ENCODE data around the gene DPYSL4. TPM values are rescaled to one million over a fixed set of nuclear protein-coding genes. Genes with fewer than 3 reads are reported as not detected.

Gene DPYSL4
- total RNA-seq, 2 donors from 2014 or later, result 0.27 to 0.44 TPM

- Histone ChIP-seq H3K4me1 (no peaks in the 10 kb centered on the region), H3K9me3 (no peaks in the 10 kb centered on the region), H3K36me3 (no peaks in the 10 kb centered on the region), H3K4me3 (no peak overlapping the region), H3K27ac (no peak overlapping the region), H3K27me3 (no peaks in the 10 kb centered on the region), H3K9ac (ENCODE audit: low read depth in 2 of 2, low read length in 2 of 2) (no peak overlapping the region)
- TF ChIP-seq CTCF (IDR thresholded peaks at IDR 0.05), result no peak
- intact Hi-C loops (cut with DNase I), result no loop called here
- no peak for DNase-seq
Observed at GRCh38 chr10:132203256-132204077, 16.7 kb downstream of the DPYSL4 start.

DNA sequence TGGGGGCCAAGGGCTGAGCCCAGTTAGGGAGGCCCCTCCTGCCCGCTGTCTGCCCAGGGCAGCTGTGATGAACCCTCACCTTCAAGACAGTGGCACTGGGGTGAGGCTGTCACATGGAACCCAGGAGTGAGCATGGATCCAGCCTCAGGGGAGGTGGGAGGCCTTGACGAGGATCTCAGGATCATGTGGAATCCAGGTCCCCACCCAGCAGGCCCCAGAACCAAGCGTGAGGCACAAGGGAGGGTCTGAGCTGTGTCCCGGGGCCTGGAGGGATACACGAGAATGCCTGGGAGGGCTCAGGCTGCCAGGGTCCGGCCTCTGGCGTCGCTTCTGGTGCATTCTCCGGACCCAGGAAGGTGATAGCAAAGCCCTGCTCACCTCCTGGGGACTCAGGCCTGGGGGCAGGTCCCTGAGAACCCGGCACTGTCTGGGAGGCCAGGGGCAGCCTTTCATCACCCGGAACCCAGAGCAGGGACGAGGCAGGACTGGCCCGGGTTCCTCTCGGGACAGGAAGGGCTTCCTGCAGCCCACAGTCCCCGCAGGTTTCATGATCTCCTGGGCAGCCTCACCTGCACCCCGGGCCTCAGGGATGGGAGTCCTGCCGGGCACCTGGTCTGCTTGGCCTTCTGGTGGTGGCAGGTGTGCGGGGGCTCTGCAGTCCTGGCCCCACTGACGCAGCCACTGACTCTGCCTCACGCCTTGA is 17.5 kb downstream of the DPYSL4 start:
- no peak for DNase-seq
- no peaks in the 10 kb centered on the region for H3K4me1 ChIP-seq
- intact Hi-C loops (cut with DNase I), result no loop called here
- H3K9ac ChIP-seq (ENCODE audit: low read depth in 2 of 2, low read length in 2 of 2), result no peak overlapping the region
- no peaks in the 10 kb centered on the region for H3K27me3 ChIP-seq
- H3K36me3 ChIP-seq, result no peaks in the 10 kb centered on the region
- H3K4me3 ChIP-seq, result no peak overlapping the region
- no peaks in the 10 kb centered on the region for H3K9me3 ChIP-seq
- no peak for TF ChIP-seq CTCF (IDR thresholded peaks at IDR 0.05)
- H3K27ac ChIP-seq, result no peak overlapping the region

GRCh38 chr10:132204781-132205473 is 18.2 kb downstream of the DPYSL4 start:
- intact Hi-C loops (cut with DNase I), result no loop called here
- DNase-seq, result no peak
- no peaks in the 10 kb centered on the region for H3K9me3 ChIP-seq

DNA sequence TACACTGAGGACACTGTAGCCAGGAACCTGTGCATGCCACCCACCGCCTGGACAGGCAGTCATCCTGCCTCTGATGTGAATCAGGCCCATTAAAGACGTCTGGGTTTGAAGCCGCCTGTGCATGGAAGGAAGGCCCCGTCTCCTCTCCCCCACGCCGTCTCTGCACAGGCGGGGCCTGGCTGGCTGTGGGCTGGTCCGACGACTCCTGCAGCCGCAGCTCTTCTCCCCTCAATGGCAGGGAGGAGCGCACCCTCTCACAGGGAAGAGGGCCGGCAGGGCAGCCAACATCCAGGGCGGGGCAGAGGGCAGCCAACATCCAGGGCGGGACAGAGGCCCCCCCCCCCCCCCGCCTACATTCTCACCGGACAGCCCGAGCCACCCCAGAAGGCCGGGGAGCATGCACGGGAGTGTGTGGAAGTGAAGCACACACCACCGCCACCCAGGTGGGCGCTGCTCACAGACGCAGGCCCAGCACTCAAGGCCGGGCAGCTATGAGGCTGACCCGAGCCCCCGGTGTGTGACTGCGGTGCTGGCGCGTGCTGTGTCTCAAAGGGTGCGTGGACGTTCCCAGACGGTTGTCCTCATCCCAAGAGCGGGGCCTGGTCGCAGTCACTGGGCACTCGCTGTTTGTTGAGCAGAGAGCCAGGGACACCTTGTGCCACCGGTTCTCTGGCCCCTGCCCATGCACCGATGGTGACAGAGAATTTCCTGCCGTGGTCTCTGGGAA is 19.1 kb downstream of the DPYSL4 start:
- intact Hi-C loops (cut with DNase I), result no loop called here
- DNase-seq, result no peak

More at GRCh38 chr10:132204781-132205473, 18.2 kb downstream of the DPYSL4 start:
- H3K27ac ChIP-seq, result no peak overlapping the region
- H3K4me1 ChIP-seq, result no peaks in the 10 kb centered on the region
- H3K27me3 ChIP-seq, result no peaks in the 10 kb centered on the region
- H3K36me3 ChIP-seq, result no peaks in the 10 kb centered on the region
- no peak overlapping the region for H3K4me3 ChIP-seq
- no peak overlapping the region for H3K9ac ChIP-seq (ENCODE audit: low read depth in 2 of 2, low read length in 2 of 2)
- no peak for TF ChIP-seq CTCF (IDR thresholded peaks at IDR 0.05)

More for the DNA sequence above, 19.1 kb downstream of the DPYSL4 start:
- Histone ChIP-seq H3K4me1 (no peaks in the 10 kb centered on the region), H3K36me3 (no peaks in the 10 kb centered on the region), H3K27me3 (no peaks in the 10 kb centered on the region), H3K9me3 (no peaks in the 10 kb centered on the region), H3K9ac (ENCODE audit: low read depth in 2 of 2, low read length in 2 of 2) (no peak overlapping the region), H3K4me3 (no peak overlapping the region), H3K27ac (no peak overlapping the region)
- TF ChIP-seq CTCF (IDR thresholded peaks at IDR 0.05), result no peak

Measured in colonic mucosa (tissue), 4 donors.